ENCODE data around the gene KCTD4.

Gene KCTD4

GRCh38 chr13:45178349-45179162, 22.3 kb downstream of the KCTD4 start:
- no peak for DNase-seq (ENCODE audit: low spot score)

GRCh38 chr13:45174478-45174877, 26.4 kb downstream of the KCTD4 start:
- no peak for DNase-seq (ENCODE audit: low spot score)

GRCh38 chr13:45168555-45168930, 32.3 kb downstream of the KCTD4 start:
- no peak for DNase-seq (ENCODE audit: low spot score)

GRCh38 chr13:45167611-45168554, 33.0 kb downstream of the KCTD4 start:
- DNase-seq (ENCODE audit: low spot score): peak; percentile 88

GRCh38 chr13:45166858-45167257, 34.0 kb downstream of the KCTD4 start:
- no peak for DNase-seq (ENCODE audit: low spot score)

- no peak for DNase-seq (ENCODE audit: low spot score)
Observed at GRCh38 chr13:45162821-45163220, 38.0 kb downstream of the KCTD4 start.

- no peak for DNase-seq (ENCODE audit: low spot score)
Observed at GRCh38 chr13:45162194-45162593, 38.7 kb downstream of the KCTD4 start.

- no peak for DNase-seq (ENCODE audit: low spot score)
Observed at GRCh38 chr13:45156565-45157361, 44.1 kb downstream of the KCTD4 start.

GRCh38 chr13:45149964-45150363, 50.9 kb downstream of the KCTD4 start:
- no peak for DNase-seq (ENCODE audit: low spot score)

- no peak for DNase-seq (ENCODE audit: low spot score)
Observed at GRCh38 chr13:45143346-45143751, 57.5 kb downstream of the KCTD4 start.
